Tibial nerve (tissue), 4 donors: ENCODE results near the gene C1orf159. TPM values are rescaled to one million over a fixed set of nuclear protein-coding genes. Genes with fewer than 3 reads are reported as not detected.
A peak's percentile ranks its signal among the peaks of the same experiment; 100 is the strongest.

Experiments
- DNase-seq, 2 donors: peaks; one replicate each; pipeline ENCODE4 v3.0.0-alpha.2; 2019; ENCODE audit warnings: low spot score in 2 of 2
- H3K27ac ChIP-seq, 4 donors: fragments of 200-600 bp; sonication (generic) in 3 of 4; one replicate each; pipeline ENCODE4 v1.5.1; 2017 to 2019; ENCODE audit warnings: mild to moderate bottlenecking in 1 of 4
- H3K27me3 ChIP-seq, 2 donors: fragments of 200-600 bp; sonication (generic) in 1 of 2; one replicate each; pipeline versions ENCODE4 v1.5.1 to v1.6.0; 2017 to 2019
- H3K36me3 ChIP-seq, 3 donors: fragments of 200-600 bp; sonication (generic); one replicate each; pipeline ENCODE4 v1.5.1; 2018 to 2019
- H3K4me1 ChIP-seq, 4 donors: fragments of 200-600 bp; sonication (generic) in 3 of 4; one replicate each; pipeline ENCODE4 v1.5.1; 2017 to 2019
- H3K4me3 ChIP-seq, 4 donors: fragments of 200-600 bp; sonication (generic) in 3 of 4; one replicate each; pipeline ENCODE4 v1.5.1; 2017 to 2019; ENCODE audit warnings: mild to moderate bottlenecking in 1 of 4, moderate library complexity in 1 of 4
- H3K9me3 ChIP-seq, 4 donors: fragments of 200-600 bp; sonication (generic) in 3 of 4; one replicate each; pipeline ENCODE4 v1.5.1; 2017 to 2019
- CTCF ChIP-seq, 5 experiments: fragments of 200-600 bp in 3 of 5; fragments of 450-650 bp in 2 of 5; sonication (generic) in 3 of 5; IDR thresholded peaks; one replicate each; pipeline ENCODE4 v1.5.1; 2016 to 2019; ENCODE audit warnings: antibody characterized with exemption in 5 of 5, mild to moderate bottlenecking in 3 of 5, moderate library complexity in 2 of 5
- EP300 ChIP-seq, 2 donors: sonication (generic); formaldehyde crosslinking; IDR thresholded peaks; one replicate each; pipeline ENCODE4 v1.6.1; 2017; ENCODE audit warnings: antibody characterized with exemption in 2 of 2, mild to moderate bottlenecking in 1 of 2
- POLR2A ChIP-seq, 2 donors: fragments of 450-650 bp; IDR thresholded peaks; one replicate each; pipeline ENCODE4 v1.6.1; 2017; ENCODE audit warnings: antibody characterized with exemption in 2 of 2, mild to moderate bottlenecking in 2 of 2, moderate library complexity in 2 of 2
- WGBS, 2 donors: methylation state at CpG; one replicate each; pipeline ENCODE4 v1.1.5; 2018; 5-methylcytosine and 5-hydroxymethylcytosine counted together
- total RNA-seq, 4 donors: library from RNA; depleted of rRNA; stranded (reverse); fragments of >200 nt; gene quantifications; one replicate each; pipeline ENCODE4 v1.1.0, GENCODE V29; 2016

Gene C1orf159
- total RNA-seq, 4 donors from 2014 or later = 18.4 to 29.4 (median 23.1) TPM

GRCh38 chr1:1160281-1160930 is 44.5 kb upstream of the C1orf159 start:
- H3K27ac ChIP-seq = no peak overlapping the region
- H3K4me1 ChIP-seq = peaks cover 0 to 26% (median 13%) of the 10 kb centered on the region in 4 donors
- H3K27me3 ChIP-seq = peaks cover 0 to 44% of the 10 kb centered on the region in 2 donors
- 78 to 80% methylated on average over 13 to 22 of the region's 23 CpGs for WGBS, 2 donors
- H3K4me3 ChIP-seq = no peak overlapping the region
- no peak for TF ChIP-seq POLR2A (IDR thresholded peaks at IDR 0.05)
- no peak for TF ChIP-seq EP300 (IDR thresholded peaks at IDR 0.05)
- TF ChIP-seq CTCF (IDR thresholded peaks at IDR 0.05) = no peak
- no peaks in the 10 kb centered on the region for H3K36me3 ChIP-seq
- DNase-seq = no peak
- no peaks in the 10 kb centered on the region for H3K9me3 ChIP-seq

GRCh38 chr1:1157914-1158710 is 42.2 kb upstream of the C1orf159 start:
- H3K27ac ChIP-seq = peak overlapping the region; percentile 87 to 99 (median 96)
- peaks cover 0 to 26% (median 13%) of the 10 kb centered on the region in 4 donors for H3K4me1 ChIP-seq
- H3K27me3 ChIP-seq = peaks cover 0 to 21% of the 10 kb centered on the region in 2 donors
- H3K36me3 ChIP-seq = no peaks in the 10 kb centered on the region
- peaks cover 0 to 4% (median 0%) of the 10 kb centered on the region in 4 donors for H3K9me3 ChIP-seq
- H3K4me3 ChIP-seq = peak overlapping the region; percentile 46 to 94 (median 80)
- 6% methylated on average over 19 of the region's 46 CpGs; no CpG with 5 or more reads in 1 of the 2 donors for WGBS, 2 donors
- TF ChIP-seq POLR2A (IDR thresholded peaks at IDR 0.05) (no peak), CTCF (IDR thresholded peaks at IDR 0.05) (no peak), EP300 (IDR thresholded peaks at IDR 0.05) (no peak)
- DNase-seq = no peak

GRCh38 chr1:1157426-1157913 is 41.6 kb upstream of the C1orf159 start:
- TF ChIP-seq EP300 (IDR thresholded peaks at IDR 0.05) (no peak), CTCF (IDR thresholded peaks at IDR 0.05) (no peak), POLR2A (IDR thresholded peaks at IDR 0.05) (peak in 1 of 2 donors; percentile 52)
- H3K4me3 ChIP-seq = peak overlapping the region; percentile 46 to 94 (median 80)
- DNase-seq = peak; percentile 70 to 72
- peaks cover 0 to 15% of the 10 kb centered on the region in 2 donors for H3K27me3 ChIP-seq
- H3K9me3 ChIP-seq = peaks cover 0 to 7% (median 0%) of the 10 kb centered on the region in 4 donors
- H3K27ac ChIP-seq = peak overlapping the region; percentile 87 to 99 (median 96)
- no peaks in the 10 kb centered on the region for H3K36me3 ChIP-seq
- 3 to 5% methylated on average over 4 to 6 of the region's 29 CpGs for WGBS, 2 donors
- peaks cover 0 to 26% (median 13%) of the 10 kb centered on the region in 4 donors for H3K4me1 ChIP-seq

GRCh38 chr1:1157033-1157365 is 41.1 kb upstream of the C1orf159 start:
- H3K4me3 ChIP-seq = no peak overlapping the region

More at GRCh38 chr1:1157033-1157365, 41.1 kb upstream of the C1orf159 start:
- peaks cover 0 to 7% (median 0%) of the 10 kb centered on the region in 4 donors for H3K9me3 ChIP-seq
- H3K27ac ChIP-seq = peak overlapping the region in 2 of 4 donors; percentile 63 to 74
- 74 to 84% methylated on average over 2 to 4 of the region's 9 CpGs for WGBS, 2 donors
- H3K27me3 ChIP-seq = peaks cover 0 to 10% of the 10 kb centered on the region in 2 donors
- no peak for TF ChIP-seq POLR2A (IDR thresholded peaks at IDR 0.05)
- no peak for TF ChIP-seq CTCF (IDR thresholded peaks at IDR 0.05)
- no peak for TF ChIP-seq EP300 (IDR thresholded peaks at IDR 0.05)
- no peaks in the 10 kb centered on the region for H3K36me3 ChIP-seq
- peaks cover 0 to 26% (median 13%) of the 10 kb centered on the region in 4 donors for H3K4me1 ChIP-seq
- no peak for DNase-seq
